Body of pancreas (tissue), 4 donors: ENCODE data around the gene ANTKMT.

Experiments
- CTCF ChIP-seq, 7 experiments: fragments of 450-650 bp in 4 of 7; fragments of 200-600 bp in 3 of 7; sonication (generic) in 3 of 7; IDR thresholded peaks; one replicate each; pipeline ENCODE4 v1.5.1; 2016 to 2019; ENCODE audit warnings: antibody characterized with exemption in 7 of 7
- POLR2A ChIP-seq, 3 donors: fragments of 450-650 bp; IDR thresholded peaks; one replicate each; pipeline ENCODE4 v1.6.1; 2016; ENCODE audit warnings: antibody characterized with exemption in 3 of 3, mild to moderate bottlenecking in 2 of 3

- no peak for TF ChIP-seq CTCF (IDR thresholded peaks at IDR 0.05)
- no peak for TF ChIP-seq POLR2A (IDR thresholded peaks at IDR 0.05)
Measured at GRCh38 chr16:769934-770333, 49.0 kb downstream of the ANTKMT start.
